ENCODE data around the gene CTNNBL1.

The CTNNBL1 gene

GRCh38 chr20:37882961-37883712 lies 189.3 kb downstream of the CTNNBL1 start:
- no peak for DNase-seq

DNA sequence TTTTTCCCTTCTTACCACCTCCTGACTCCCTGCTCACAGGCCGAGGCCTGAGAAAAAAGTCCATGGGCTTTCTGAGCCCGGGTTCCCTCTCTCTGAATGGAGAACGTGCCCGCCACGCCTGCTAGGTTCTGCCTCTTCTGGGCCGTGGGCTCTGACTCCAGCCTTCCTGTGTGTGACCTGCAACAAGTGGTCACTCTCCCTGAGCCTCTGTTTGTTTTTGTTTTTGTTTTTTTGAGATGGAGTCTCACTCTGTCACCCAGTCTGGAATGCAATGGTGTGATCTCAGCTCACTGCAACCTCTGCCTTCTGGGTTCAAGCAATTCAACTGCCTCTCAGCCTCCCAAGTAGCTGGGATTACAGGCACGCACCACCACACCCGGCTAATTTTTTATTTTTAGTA lies 191.2 kb downstream of the CTNNBL1 start:
- DNase-seq = no peak

- DNase-seq = no peak
Observed at GRCh38 chr20:37885593-37886503, 192.0 kb downstream of the CTNNBL1 start.

DNA sequence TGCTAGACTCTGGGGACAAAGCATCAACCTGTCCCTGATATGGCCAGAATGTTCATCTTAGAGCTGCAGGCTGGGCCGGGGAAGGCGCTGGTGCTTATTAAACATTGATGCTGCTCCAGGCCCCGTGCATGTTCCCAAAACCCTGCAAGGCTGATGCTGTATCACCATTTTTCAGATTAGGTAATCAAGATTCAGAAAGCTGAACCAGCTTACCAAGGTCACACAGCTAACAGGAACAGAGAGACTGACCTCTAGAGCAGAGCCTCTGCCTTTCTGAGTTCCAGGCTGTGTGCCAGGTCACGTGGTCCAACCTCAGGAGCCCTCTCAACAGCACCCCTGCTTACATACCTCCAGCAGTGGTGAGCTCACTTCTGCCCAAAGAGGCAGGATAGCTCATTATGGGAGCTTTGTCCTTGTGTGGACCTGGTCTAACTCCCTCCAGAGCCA lies 193.0 kb downstream of the CTNNBL1 start:
- no peak for DNase-seq

DNA sequence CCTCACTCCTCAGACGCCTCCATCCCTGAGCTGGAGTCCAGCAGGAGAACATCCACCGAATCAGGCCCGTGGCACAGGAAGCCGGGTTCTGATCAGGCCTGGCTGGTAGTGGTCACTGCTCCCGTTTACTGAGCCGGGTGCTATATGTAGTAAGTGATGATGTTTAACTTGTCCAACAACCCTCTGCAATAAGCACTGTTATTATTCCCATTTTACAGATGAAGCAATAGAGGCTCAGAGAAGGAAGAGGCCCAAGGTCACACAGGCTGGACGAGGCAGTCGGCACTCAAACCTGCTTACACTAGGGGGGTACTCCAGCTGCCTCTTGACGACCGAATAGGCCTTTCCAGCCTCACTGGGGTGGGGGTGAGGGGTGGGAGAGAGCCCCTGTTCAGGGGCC lies 194.8 kb downstream of the CTNNBL1 start:
- DNase-seq = no peak

GRCh38 chr20:37890108-37890507 lies 196.3 kb downstream of the CTNNBL1 start:
- DNase-seq = no peak

DNA sequence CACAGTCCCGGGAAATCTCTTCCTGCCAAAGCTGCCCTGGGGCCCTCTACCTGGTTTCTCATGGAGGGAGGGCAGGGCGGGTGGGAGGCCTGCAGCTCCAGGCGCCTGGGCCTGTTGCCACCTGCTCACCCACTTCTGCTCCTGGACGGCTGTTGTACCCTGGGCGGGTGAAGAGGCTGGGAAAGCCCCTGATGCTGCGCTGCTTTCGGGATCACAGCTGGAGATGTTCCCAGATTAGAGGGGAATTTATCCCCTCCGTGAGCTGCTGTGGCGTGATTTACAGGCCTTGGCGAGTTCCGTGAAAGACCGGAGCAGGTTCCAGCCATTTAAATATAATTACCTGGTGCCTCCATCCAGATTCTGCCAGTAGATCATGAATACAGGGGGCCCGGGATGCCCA lies 196.8 kb downstream of the CTNNBL1 start:
- DNase-seq = no peak

DNA sequence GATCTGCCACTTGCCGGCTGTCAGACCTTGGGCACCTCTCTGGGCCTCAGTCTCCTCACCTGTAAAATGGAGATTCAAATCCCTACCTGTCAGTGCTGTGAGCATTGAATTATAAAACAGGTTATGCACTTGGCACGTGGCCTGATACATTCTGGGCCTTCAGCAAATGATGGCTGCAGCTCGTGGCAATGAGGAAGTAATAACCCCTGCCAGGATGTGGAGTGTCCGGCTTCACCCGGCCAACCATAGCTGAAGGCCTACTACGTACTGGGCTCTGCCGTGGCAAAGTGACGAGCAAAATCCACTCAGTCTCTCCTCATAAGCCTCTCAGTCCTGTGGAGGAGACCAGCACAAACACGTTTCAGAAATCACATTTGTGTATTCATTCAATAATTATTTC lies 198.2 kb downstream of the CTNNBL1 start:
- DNase-seq = no peak

- no peak for DNase-seq
Observed at GRCh38 chr20:37893566-37894241, 199.9 kb downstream of the CTNNBL1 start.

GRCh38 chr20:37894454-37894853 lies 200.6 kb downstream of the CTNNBL1 start:
- no peak for DNase-seq

GRCh38 chr20:37895166-37895565 lies 201.3 kb downstream of the CTNNBL1 start:
- DNase-seq = no peak

- no peak for DNase-seq
Observed at GRCh38 chr20:37896932-37897548, 203.2 kb downstream of the CTNNBL1 start.

- DNase-seq = peak; percentile 65
Observed at GRCh38 chr20:37898233-37899104, 204.6 kb downstream of the CTNNBL1 start.

DNA sequence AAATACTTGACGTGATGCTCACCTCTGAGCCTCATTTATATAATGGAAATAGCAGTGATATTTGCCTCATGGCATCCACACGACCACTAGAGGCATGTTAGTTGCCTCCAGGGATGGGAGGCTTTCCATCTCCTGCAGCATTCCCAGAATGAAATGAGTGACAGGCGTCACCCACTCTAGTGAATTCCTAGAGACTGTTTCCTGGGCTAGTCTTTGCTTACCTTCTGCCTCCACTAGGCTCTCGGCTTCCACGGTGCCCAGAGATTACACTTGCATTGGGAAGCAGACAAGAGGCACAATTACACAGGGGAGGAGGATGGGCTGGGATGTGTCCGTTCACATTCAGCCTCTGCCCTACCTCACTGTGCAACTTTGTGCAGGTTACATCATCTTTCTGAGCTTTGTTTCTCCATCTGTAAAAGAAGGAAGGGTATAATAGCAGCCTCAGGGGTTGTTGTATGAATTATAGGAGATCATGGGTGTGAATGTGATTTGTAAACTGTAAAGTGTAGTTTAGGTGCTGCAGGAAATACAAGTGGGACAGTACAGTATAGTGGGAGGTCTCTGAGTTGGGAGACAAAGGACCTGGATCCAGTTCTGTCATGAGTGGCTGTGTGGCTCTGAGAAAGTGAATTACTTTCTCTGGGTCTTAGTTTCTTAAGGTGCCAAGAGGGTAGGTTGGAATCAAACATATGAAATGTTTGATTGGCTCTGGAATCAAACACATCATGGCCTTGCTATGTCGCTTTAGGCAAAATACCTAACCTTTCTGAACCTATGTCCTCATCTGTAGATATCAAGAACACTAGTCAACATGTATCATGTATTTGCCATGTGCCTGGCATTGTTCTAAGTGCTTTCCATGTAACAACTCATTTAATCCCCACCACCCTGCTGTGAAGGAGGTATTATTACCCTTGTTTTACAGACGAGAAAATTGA lies 205.5 kb downstream of the CTNNBL1 start:
- DNase-seq = no peak

DNA sequence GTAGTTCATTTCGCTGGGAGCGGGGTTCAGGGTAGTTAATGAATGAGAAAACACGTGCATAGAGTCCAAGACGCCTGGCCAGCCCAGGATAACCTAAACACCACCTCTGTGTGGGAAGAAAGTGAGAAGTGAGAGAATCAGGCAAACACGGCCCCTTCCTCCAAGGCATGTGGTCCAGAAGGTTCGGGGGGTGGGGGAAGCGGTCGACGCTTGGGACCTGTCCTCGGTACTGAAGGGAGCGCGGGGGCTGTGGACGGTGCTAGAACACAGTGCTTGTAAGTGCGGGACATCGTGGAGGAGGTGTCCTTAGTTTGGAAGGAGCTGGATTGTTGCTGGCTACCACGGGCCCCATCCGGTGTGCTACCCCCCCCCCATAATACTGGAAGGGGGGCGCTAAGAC lies 207.4 kb downstream of the CTNNBL1 start:
- no peak for DNase-seq

- peak; percentile 63 for DNase-seq
Observed at GRCh38 chr20:37901654-37902503, 208.0 kb downstream of the CTNNBL1 start.

GRCh38 chr20:37902504-37903313 lies 208.9 kb downstream of the CTNNBL1 start, which contains the start of gene VSTM2L:
TSS of gene VSTM2L (plus strand) at chr20:37903127. CDS start at chr20:37903351, 224 bp downstream.
- peak; percentile 41 for DNase-seq

DNA sequence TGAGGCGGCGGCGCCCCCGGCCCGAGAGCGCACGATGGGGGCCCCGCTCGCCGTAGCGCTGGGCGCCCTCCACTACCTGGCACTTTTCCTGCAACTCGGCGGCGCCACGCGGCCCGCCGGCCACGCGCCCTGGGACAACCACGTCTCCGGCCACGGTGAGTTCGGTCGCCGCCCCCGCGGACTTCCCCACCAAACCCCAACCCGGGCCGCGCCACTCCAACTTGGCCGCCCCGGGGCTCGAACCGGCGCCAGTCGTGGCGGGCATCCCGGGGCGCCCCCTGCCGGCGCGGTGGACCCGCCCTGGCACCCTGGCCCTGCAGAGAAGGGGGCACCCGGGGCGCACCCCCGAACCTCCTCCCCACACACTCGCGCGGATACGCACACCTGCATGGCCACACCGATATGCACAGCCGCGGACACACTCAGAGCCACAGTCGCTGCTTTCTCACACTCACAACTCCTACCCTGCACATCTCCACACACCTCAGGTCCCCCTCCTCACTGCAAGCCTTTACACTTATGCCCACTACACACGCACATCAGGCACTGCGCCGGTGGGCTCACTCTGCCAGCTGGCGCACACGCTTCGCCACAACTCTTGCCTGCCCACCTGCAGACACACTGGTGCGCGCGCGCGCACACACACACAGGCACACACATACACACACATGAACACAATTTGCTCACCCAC lies 209.6 kb downstream of the CTNNBL1 start:
- no peak for DNase-seq

Measured in activated CD4-positive, alpha-beta T cell treated with anti-CD3 and anti-CD28 coated beads, Interleukin-10, Interleukin-2, amounts not matched to agents 100 ng/mL and 50 ng/mL, durations not matched to agents 16 hours and 8 hours (primary cell).